Neural progenitor cell (in vitro differentiated cells): ENCODE results near the gene LSMEM2. TPM values are rescaled to one million over a fixed set of nuclear protein-coding genes. Genes with fewer than 3 reads are reported as not detected.
A peak's percentile ranks its signal among the peaks of the same experiment; 100 is the strongest.

ENCODE experiments used
- DNase-seq: peaks from one replicate; pipeline ENCODE4 v3.0.0-alpha.2; 2016; ENCODE audit warnings: low spot score
- H2AFZ ChIP-seq: fragments of 200-600 bp; sonication (generic); replicated peaks from 2 replicates; pipeline ENCODE4 v1.6.1; 2016; ENCODE audit warnings: antibody characterized with exemption
- H3F3A ChIP-seq: fragments of 200-600 bp; sonication (generic); 2 replicates; pipeline ENCODE4 v1.6.1; 2016; ENCODE audit warnings: antibody characterized with exemption, low read depth
- H3K27ac ChIP-seq: fragments of 200-600 bp; sonication (generic); 2 replicates; pipeline ENCODE4 v1.5.1; 2016; ENCODE audit warnings: mild to moderate bottlenecking
- H3K27me3 ChIP-seq: fragments of 200-600 bp; sonication (generic); 2 replicates; pipeline ENCODE4 v1.6.1; 2016; ENCODE audit warnings: mild to moderate bottlenecking, moderate library complexity
- H3K36me3 ChIP-seq: fragments of 200-600 bp; sonication (generic); 2 replicates; pipeline ENCODE4 v1.5.1; 2016
- H3K4me1 ChIP-seq: fragments of 200-600 bp; sonication (generic); 2 replicates; pipeline ENCODE4 v1.6.1; 2016; ENCODE audit warnings: mixed run types
- H3K4me2 ChIP-seq: fragments of 200-600 bp; sonication (generic); 2 replicates; pipeline ENCODE4 v1.6.1; 2016
- H3K4me3 ChIP-seq: fragments of 200-600 bp; sonication (generic); 2 replicates; pipeline ENCODE4 v1.5.1; 2016
- H3K79me2 ChIP-seq: fragments of 200-600 bp; sonication (generic); 2 replicates; pipeline ENCODE4 v1.6.1; 2016; ENCODE audit warnings: low read depth
- H3K9ac ChIP-seq: fragments of 200-600 bp; sonication (generic); 2 replicates; pipeline ENCODE4 v1.6.1; 2016
- H3K9me3 ChIP-seq: fragments of 200-600 bp; sonication (generic); 2 replicates; pipeline ENCODE4 v1.5.1; 2016; ENCODE audit warnings: low read depth
- H4K20me1 ChIP-seq: fragments of 200-600 bp; sonication (generic); 2 replicates; pipeline ENCODE4 v1.6.1; 2016; ENCODE audit warnings: low read depth
- H3K27ac Mint-ChIP-seq: 3 replicates; pipeline ENCODE4 v1.8.0; 2021; ENCODE audit warnings: mixed read lengths
- H3K27me3 Mint-ChIP-seq: 2 replicates; pipeline ENCODE4 v1.8.0; 2022; ENCODE audit warnings: low read depth, mild to moderate bottlenecking, inconsistent platforms, moderate library complexity, mixed read lengths; ENCODE audit not compliant: insufficient read depth
- H3K36me3 Mint-ChIP-seq: 3 replicates; pipeline ENCODE4 v1.8.0; 2021; ENCODE audit warnings: mixed read lengths
- H3K4me1 Mint-ChIP-seq: 3 replicates; pipeline ENCODE4 v1.8.0; 2021; ENCODE audit warnings: mixed read lengths
- H3K4me3 Mint-ChIP-seq: 3 replicates; pipeline ENCODE4 v1.8.0; 2021; ENCODE audit warnings: mild to moderate bottlenecking, moderate library complexity, mixed read lengths
- H3K9me3 Mint-ChIP-seq: 3 replicates; pipeline ENCODE4 v1.8.0; 2020; ENCODE audit warnings: mixed read lengths
- CTCF ChIP-seq: fragments of 200-600 bp; sonication (generic); IDR thresholded peaks from 2 replicates; pipeline ENCODE4 v1.5.1; 2017; ENCODE audit warnings: antibody characterized with exemption, mild to moderate bottlenecking
- EZH2 ChIP-seq: fragments of 200-600 bp; sonication (generic); IDR thresholded peaks from 2 replicates; pipeline ENCODE4 v1.6.1; 2017; ENCODE audit warnings: antibody characterized with exemption, mild to moderate bottlenecking, moderate library complexity
- EZH2phosphoT487 ChIP-seq: fragments of 200-600 bp; sonication (generic); IDR thresholded peaks from 2 replicates; pipeline ENCODE4 v1.6.1; 2017; ENCODE audit warnings: antibody characterized with exemption
- total RNA-seq: library from RNA; depleted of rRNA; stranded (reverse); fragments of >200 nt; gene quantifications from 2 replicates; pipeline ENCODE4 v1.2.3, GENCODE V29; 2015; ENCODE audit warnings: low replicate concordance

The LSMEM2 gene
- total RNA-seq, 1 donor from 2014 or later: not detected

- TF ChIP-seq CTCF: peak; percentile 96
- no peak for TF ChIP-seq EZH2
- TF ChIP-seq EZH2phosphoT487: peak; percentile 54
- peak overlapping the region; percentile 31 for H3K4me3 ChIP-seq
- peaks cover 13% of the 10 kb centered on the region for H3F3A ChIP-seq
- H4K20me1 ChIP-seq: no peaks in the 10 kb centered on the region
- Mint-ChIP-seq H3K36me3 (no peaks in the 10 kb centered on the region), H3K27me3 (peaks cover 20% of the 10 kb centered on the region), H3K9me3 (no peaks in the 10 kb centered on the region), H3K27ac (peak overlapping the region; percentile 76), H3K4me1 (peaks cover 50% of the 10 kb centered on the region), H3K4me3 (peak overlapping the region; percentile 79)
- no peaks in the 10 kb centered on the region for H3K79me2 ChIP-seq
- peaks cover 25% of the 10 kb centered on the region for H3K4me1 ChIP-seq
- DNase-seq: peak; percentile 89
- peak overlapping the region; percentile 66 for H3K4me2 ChIP-seq
- H3K36me3 ChIP-seq: no peaks in the 10 kb centered on the region
- no peak overlapping the region for H3K9ac ChIP-seq
- peak overlapping the region; percentile 48 for H2AFZ ChIP-seq
- peaks cover 54% of the 10 kb centered on the region for H3K27me3 ChIP-seq
- H3K27ac ChIP-seq: no peak overlapping the region
- no peaks in the 10 kb centered on the region for H3K9me3 ChIP-seq
Observed at GRCh38 chr3:50272911-50273688, 5.8 kb upstream of the LSMEM2 start.

- Mint-ChIP-seq H3K4me1 (peaks cover 44% of the 10 kb centered on the region), H3K36me3 (no peaks in the 10 kb centered on the region), H3K4me3 (no peak overlapping the region), H3K27me3 (peaks cover 20% of the 10 kb centered on the region), H3K9me3 (no peaks in the 10 kb centered on the region), H3K27ac (no peak overlapping the region)
- H3K27ac ChIP-seq: no peak overlapping the region
- no peak overlapping the region for H3K9ac ChIP-seq
- no peaks in the 10 kb centered on the region for H4K20me1 ChIP-seq
- TF ChIP-seq EZH2phosphoT487 (no peak), EZH2 (no peak), CTCF (no peak)
- no peak overlapping the region for H2AFZ ChIP-seq
- H3K27me3 ChIP-seq: peaks cover 59% of the 10 kb centered on the region
- no peak overlapping the region for H3K4me2 ChIP-seq
- H3K36me3 ChIP-seq: no peaks in the 10 kb centered on the region
- DNase-seq: no peak
- H3F3A ChIP-seq: peaks cover 8% of the 10 kb centered on the region
- H3K4me3 ChIP-seq: no peak overlapping the region
- no peaks in the 10 kb centered on the region for H3K79me2 ChIP-seq
- no peaks in the 10 kb centered on the region for H3K9me3 ChIP-seq
- peaks cover 20% of the 10 kb centered on the region for H3K4me1 ChIP-seq
Observed at GRCh38 chr3:50273689-50274065, 5.2 kb upstream of the LSMEM2 start.

GRCh38 chr3:50274371-50275104 is 4.3 kb upstream of the LSMEM2 start:
- H2AFZ ChIP-seq: no peak overlapping the region
- no peaks in the 10 kb centered on the region for H4K20me1 ChIP-seq
- H3K4me1 ChIP-seq: peaks cover 11% of the 10 kb centered on the region
- H3K4me2 ChIP-seq: peak overlapping the region; percentile 88
- H3K9me3 ChIP-seq: no peaks in the 10 kb centered on the region
- no peaks in the 10 kb centered on the region for H3K36me3 Mint-ChIP-seq
- H3K9ac ChIP-seq: no peak overlapping the region
- peaks cover 18% of the 10 kb centered on the region for H3K27me3 Mint-ChIP-seq
- no peaks in the 10 kb centered on the region for H3K9me3 Mint-ChIP-seq
- peak overlapping the region; percentile 48 for H3K4me3 ChIP-seq
- H3K4me3 Mint-ChIP-seq: peak overlapping the region; percentile 73
- TF ChIP-seq CTCF (peak; percentile 95), EZH2phosphoT487 (peak; percentile 68), EZH2 (no peak)
- H3F3A ChIP-seq: peaks cover 7% of the 10 kb centered on the region
- DNase-seq: peak; percentile 86
- no peaks in the 10 kb centered on the region for H3K79me2 ChIP-seq
- H3K27ac Mint-ChIP-seq: peak overlapping the region; percentile 87
- no peak overlapping the region for H3K27ac ChIP-seq
- H3K36me3 ChIP-seq: no peaks in the 10 kb centered on the region
- peaks cover 59% of the 10 kb centered on the region for H3K27me3 ChIP-seq
- peaks cover 39% of the 10 kb centered on the region for H3K4me1 Mint-ChIP-seq
